Hepatic stellate cell (primary cell): ENCODE results near the gene CBX4.

Experiments used
- DNase-seq: peaks from one replicate; pipeline ENCODE4 v3.0.0; 2011; ENCODE audit warnings: low spot score

Gene CBX4

GRCh38 chr17:79799174-79799537 lies 40.1 kb downstream of the CBX4 start:
- DNase-seq = no peak

- no peak for DNase-seq
Observed at GRCh38 chr17:79798299-79799173, 40.7 kb downstream of the CBX4 start.

GRCh38 chr17:79797492-79798298 lies 41.5 kb downstream of the CBX4 start:
- no peak for DNase-seq

- DNase-seq = peak; percentile 100
Observed at GRCh38 chr17:79796763-79797491, 42.3 kb downstream of the CBX4 start, which contains the start of gene CBX8. TSS of gene CBX8 (minus strand) at chr17:79797077. CDS start at chr17:79796998, 79 bp downstream.

- no peak for DNase-seq
Observed at GRCh38 chr17:79796444-79796762, 42.8 kb downstream of the CBX4 start.

GRCh38 chr17:79795795-79796443 lies 43.3 kb downstream of the CBX4 start:
- no peak for DNase-seq

- DNase-seq = no peak
Observed at GRCh38 chr17:79794659-79795511, 44.4 kb downstream of the CBX4 start.

GRCh38 chr17:79793924-79794304 lies 45.3 kb downstream of the CBX4 start:
- peak; percentile 95 for DNase-seq

- peak; percentile 94 for DNase-seq
Observed at GRCh38 chr17:79792984-79793923, 46.0 kb downstream of the CBX4 start.

GRCh38 chr17:79792341-79792871 lies 46.8 kb downstream of the CBX4 start:
- no peak for DNase-seq

- no peak for DNase-seq
Observed at GRCh38 chr17:79791735-79792161, 47.5 kb downstream of the CBX4 start.

GRCh38 chr17:79790805-79791734 lies 48.2 kb downstream of the CBX4 start:
- DNase-seq = no peak

GRCh38 chr17:79789943-79790804 lies 49.1 kb downstream of the CBX4 start:
- DNase-seq = peak; percentile 76

- no peak for DNase-seq
Observed at GRCh38 chr17:79788989-79789942, 50.0 kb downstream of the CBX4 start.

- no peak for DNase-seq
Observed at GRCh38 chr17:79788455-79788854, 50.8 kb downstream of the CBX4 start.

- DNase-seq = no peak
Observed at GRCh38 chr17:79786930-79787643, 52.2 kb downstream of the CBX4 start.
